T-helper 9 cell (primary cell): ENCODE measurements around the gene TWIST2.

ENCODE experiments used
- DNase-seq: peaks from one replicate; pipeline ENCODE4 v3.0.0-alpha.2; 2020
- total RNA-seq, 2 donors: gene quantifications; one replicate each; lab custom pipeline; 2026; lab: John Stamatoyannopoulos, UW

TWIST2 gene
- total RNA-seq = 0 reads per million in 2 donors

DNA sequence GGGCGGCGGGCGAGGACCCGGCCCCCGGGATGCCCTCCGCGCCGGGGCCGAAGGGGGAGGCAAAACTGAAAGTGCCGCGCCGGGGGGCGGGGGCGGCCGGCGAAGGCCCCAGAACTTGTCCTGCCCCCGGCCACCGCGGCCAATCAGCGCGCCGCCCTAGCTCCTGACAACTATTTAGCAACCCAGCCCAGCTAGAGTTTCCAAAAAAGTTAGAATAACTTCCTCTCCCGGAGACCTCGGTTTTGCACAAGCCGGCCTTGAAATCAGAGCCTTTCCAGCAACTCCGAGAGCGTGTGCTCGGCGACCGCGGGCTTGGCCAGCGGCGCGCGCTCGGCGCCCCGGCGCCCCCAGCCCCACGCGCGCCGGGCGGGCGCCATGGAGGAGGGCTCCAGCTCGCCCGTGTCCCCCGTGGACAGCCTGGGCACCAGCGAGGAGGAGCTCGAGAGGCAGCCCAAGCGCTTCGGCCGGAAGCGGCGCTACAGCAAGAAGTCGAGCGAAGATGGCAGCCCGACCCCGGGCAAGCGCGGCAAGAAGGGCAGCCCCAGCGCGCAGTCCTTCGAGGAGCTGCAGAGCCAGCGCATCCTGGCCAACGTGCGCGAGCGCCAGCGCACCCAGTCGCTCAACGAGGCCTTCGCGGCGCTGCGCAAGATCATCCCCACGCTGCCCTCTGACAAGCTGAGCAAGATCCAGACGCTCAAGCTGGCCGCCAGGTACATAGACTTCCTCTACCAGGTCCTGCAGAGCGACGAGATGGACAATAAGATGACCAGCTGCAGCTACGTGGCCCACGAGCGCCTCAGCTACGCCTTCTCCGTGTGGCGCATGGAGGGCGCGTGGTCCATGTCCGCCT lies at the start of gene TWIST2:
TWIST2 (plus strand) TSS at position 245 of the 850 bp plus-strand sequence; CDS start at position 376, 131 bp downstream.
- DNase-seq = no peak

GRCh38 chr2:238801791-238802190 lies 46.1 kb upstream of the TWIST2 start:
- DNase-seq = no peak

- DNase-seq = no peak
Observed at GRCh38 chr2:238802957-238803356, 44.9 kb upstream of the TWIST2 start.

DNA sequence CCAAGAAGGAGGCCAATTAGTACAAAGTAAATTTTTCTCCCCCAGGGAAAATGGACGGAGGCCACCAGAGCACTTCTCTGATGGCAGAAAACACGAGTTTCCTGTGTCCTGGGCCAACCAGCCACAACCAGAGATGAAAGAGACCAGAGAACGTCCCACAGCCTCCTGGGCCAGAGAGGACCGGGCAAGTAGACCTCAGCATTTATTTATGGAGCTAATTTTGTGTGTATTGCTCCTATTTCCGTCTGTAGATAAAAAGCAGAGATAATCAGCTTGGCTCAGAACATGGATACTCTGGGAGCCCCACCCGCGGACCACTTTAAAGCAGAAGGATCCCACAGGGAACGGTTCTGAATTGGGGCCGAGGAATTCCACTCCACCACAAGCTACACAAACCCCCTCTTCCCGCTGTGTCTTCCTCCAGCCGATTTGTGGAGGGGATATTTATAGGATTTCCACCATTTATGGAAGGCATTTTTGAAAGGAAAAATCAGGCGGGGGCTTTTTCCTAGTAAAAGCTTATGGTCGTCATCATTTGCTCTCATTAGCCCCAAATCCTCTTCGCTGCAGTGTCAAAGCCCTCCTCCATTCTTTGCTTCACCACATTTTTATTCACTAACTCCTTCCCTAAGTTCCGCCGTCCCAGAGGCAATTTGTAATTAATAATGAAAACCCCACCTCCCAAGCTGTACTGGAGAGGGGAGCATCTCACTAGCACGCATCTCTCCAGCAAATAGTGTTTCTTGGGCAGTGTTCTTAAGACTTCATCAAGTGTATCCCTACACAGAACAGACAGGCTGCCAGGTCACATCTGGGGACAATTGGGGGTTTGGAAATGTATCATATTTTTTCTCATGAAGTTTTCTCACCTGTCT lies 43.7 kb upstream of the TWIST2 start:
- DNase-seq = no peak

DNA sequence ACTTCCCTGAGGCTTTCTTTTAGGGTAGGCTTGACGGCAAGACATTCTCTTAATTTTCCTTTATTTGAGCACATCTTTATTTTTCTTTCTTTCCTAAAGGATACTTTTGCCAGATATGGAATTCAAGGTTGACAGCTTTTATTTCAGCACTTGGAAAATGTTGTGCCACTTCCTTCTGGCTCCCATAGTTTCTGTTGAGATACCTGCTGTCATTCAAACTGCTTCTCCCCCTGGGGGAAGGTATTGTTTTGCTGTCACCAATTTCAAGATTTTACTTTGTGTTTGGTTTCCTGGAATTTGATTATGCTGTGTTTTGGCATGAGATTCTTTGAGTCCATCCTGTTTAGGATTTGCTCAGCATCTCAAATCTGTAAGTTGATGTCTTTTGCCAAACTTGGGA lies 39.1 kb upstream of the TWIST2 start:
- DNase-seq = no peak

DNA sequence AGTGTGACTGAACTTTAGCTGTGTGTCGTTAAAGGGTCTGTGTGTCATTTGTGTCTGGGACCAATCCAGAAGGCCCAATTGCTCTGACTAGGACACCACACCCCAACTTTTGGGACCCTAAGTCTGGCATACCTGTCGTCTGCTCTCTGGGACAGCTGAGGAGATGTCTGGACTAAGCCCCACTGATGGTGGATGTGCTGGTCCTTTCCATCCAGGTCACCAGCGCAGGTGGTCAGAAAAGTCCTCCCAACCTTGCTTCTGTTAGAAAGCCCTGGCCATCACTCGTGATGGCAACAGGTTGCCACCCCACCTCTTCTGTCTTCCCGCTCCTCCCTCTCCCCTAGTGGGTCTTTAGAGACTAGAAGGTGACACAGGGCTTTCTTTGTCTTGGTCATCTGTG lies 37.6 kb upstream of the TWIST2 start:
- no peak for DNase-seq

DNA sequence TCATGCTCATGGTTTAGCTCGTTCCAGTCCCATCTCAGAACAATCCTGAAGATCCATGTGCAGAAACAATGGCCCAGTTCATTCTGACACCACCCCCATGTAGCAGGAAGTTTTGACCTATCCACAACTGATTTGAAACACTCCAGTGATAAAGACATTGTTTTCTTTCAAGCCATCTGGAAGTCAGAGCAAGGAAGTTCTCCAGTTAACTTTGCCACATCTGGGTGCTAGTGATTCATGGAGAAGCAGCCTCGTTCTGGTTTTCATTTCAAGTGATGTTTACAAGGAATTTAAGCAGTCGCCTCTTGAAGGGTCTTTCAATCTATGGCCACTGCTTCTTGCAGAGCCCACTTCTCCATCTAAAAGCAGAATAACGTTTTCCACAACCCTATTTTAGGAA lies 36.6 kb upstream of the TWIST2 start:
- no peak for DNase-seq

DNA sequence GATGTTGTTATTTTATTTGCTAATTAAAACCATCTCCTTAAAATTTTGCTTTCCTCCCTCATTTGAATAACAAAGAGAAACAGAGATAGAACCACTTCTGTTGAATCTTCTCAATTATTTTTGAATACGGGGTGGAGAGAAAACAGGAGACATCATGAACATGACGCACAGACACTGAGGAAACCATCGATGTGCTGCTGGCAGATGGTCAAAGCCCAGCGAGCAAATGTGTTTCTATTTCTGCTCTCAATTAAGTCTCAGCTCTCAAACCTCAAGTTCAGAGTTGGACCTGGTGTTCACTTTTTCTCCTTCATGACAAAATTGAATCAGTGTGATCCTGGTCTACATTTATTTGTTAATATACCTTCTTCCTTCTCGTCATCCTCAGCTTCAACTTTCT lies 36.1 kb upstream of the TWIST2 start:
- no peak for DNase-seq

DNA sequence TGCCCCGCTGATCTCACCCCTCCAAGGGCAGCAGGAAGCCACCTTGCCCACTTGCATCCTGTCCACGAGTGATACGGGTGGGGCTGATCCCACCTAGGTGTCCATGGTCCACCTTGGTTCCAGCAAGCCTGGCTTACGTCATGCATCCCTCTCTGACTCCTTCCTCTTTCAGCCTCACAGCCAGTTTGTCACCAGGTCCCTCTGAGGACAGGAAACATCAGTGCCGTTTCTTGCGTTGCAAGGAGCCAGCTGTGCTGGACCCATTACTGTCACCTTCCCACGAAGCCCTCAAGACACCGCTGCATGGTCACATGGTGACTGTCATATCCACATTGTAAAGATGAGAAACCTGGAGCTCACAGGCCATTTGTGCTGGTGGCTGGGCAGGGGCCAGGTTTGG lies 34.8 kb upstream of the TWIST2 start:
- DNase-seq = no peak

DNA sequence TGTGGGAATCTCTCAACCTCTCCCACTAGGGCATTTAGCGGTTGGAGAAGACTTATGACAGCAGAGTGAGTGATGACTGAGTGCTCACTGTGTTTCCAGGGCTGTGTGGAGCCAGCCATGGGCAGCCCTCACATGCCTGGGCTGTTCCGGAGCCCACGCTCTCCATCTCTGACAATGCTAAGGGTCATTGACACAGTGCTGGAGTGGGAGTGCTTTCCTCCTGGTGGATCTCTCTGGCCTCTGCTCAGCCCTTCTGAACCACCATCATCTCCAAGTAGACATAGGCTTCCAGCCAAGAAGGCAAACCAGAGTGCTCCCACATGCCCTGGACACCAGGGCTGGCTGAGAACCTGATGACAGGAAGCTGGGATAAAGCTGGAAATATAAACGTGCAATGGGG lies 33.1 kb upstream of the TWIST2 start:
- DNase-seq = no peak

DNA sequence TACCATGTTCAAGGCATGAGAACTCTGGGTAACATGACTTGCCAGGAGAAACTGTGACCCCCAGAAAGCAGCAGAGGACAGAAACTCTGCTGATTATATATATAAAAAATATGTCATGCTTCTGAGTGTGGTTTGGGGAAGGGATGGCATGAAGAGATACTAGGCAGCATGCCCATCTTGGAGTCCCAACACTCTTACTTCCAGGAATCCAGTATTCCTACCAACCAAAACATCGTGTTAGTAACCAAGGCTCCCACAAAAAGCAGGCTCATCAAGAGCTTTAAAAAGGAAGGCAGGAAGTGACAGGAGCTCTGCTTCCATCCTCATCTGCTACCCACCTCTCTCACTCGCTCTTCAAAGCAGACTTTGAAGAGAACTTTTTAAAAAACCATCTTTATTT lies 31.6 kb upstream of the TWIST2 start:
- DNase-seq = no peak

GRCh38 chr2:238817382-238817781 lies 30.5 kb upstream of the TWIST2 start:
- DNase-seq = no peak

DNA sequence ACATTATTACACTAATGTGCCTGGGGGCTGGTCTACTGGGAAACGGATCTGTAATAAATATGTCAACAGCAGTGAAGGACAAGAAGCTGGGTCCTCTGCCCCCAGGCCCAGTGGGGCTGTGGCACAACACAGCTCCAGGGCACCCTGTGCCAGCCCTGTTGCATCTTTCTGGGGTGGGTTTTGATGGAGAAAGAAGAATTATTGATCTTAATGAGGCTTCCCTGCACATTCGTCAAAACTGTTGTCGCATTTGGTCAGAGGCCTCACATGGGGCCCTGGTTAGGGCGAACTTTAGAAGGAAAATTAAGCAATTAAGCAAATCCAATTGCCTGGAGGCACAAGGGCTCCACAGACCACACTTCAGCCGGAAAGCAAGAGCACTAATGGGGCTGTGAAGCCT lies 30.0 kb upstream of the TWIST2 start:
- DNase-seq = no peak

DNA sequence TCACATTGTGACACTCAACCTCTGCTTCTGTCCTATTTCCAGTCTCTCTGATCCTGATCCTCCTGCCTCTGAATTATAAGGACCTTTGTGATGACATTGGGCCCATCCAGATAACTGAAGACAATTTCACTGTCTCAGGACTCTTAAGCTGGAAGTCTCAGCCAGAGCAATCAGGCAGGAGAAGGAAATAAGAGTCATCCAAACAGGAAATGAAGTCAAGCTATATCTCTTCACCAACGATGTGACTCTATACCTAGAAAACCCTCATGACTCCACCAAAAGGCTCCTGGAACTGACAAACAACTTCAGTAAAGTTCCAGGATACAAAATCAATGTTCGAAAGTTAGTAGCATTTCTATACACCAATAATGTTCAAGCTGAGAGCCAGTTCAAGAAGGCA lies 29.3 kb upstream of the TWIST2 start:
- DNase-seq = no peak

GRCh38 chr2:238820197-238820596 lies 27.7 kb upstream of the TWIST2 start:
- no peak for DNase-seq

- DNase-seq = no peak
Observed at GRCh38 chr2:238820916-238821315, 27.0 kb upstream of the TWIST2 start.

DNA sequence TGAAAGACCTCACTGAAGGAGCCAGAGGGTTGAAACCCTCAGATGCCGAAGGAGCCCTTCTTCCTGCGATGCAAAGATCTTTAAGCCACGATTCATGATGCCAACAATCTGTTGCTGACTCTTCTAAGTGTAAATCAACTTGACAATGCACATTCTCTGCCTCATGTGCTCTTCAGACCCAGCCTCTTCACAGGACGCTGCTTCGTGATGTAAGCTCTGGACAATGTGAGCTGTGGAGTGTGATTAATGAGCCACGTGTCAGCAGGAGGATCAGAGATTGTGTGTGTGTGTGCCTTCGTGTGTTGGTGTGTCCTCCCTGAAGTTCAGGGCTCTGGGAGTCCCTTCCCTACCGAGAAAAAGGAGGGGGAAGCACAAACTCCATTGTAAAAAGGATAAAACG lies 26.5 kb upstream of the TWIST2 start:
- no peak for DNase-seq

DNA sequence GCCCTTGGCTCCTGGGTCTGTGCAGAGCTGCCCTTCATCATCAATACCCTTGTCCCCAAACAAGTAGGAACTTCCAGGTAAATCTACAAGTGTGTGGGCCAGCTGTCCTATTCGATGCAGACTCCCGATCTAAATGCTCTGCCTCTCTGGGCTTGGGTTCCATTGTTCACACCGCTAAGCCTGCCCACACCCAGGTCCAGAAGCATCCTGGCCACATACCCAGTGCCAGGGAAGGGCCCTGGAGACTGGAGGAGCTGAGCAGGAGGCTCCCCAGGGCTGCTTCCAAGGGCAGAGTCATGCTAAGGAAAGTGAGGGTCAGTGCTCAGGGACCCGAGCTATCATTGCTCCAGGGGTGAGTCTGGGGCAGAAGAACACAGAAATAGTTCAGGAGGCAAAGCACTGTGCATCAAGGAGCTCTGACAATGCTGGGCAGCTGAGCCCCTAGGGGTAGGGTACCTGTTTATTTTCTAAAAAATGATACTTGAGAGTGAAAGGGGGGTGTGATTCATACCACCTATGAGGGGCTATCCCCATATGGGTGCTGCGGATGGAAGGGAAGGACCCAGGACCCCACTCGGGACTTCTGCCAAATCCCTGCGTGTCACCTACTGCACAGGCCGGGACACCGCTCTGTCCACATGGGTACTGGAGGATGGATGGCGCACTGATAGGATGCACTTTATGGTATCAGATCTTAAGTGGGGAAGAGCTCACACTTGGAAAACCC lies 25.8 kb upstream of the TWIST2 start:
- DNase-seq = no peak

DNA sequence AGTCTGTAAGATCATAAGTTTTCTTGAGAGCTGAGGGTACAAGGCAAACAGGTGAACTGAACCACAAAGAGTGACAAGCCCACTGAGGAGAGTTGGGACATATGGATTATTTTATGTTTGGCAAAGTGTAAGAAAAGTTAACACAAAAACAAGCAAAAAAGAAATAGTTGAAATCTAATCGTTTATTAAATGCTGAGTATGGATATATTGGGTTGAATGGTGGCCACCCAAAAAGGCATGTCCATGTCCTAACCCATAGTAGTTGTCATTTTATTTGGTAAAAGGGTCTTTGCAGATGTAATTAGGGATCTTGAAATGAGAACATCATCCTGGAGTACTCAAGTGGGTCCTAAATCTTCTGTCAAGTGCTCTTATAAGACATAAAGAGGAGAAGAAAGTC lies 24.9 kb upstream of the TWIST2 start:
- no peak for DNase-seq

- no peak for DNase-seq
Observed at GRCh38 chr2:238831177-238831576, 16.7 kb upstream of the TWIST2 start.

DNA sequence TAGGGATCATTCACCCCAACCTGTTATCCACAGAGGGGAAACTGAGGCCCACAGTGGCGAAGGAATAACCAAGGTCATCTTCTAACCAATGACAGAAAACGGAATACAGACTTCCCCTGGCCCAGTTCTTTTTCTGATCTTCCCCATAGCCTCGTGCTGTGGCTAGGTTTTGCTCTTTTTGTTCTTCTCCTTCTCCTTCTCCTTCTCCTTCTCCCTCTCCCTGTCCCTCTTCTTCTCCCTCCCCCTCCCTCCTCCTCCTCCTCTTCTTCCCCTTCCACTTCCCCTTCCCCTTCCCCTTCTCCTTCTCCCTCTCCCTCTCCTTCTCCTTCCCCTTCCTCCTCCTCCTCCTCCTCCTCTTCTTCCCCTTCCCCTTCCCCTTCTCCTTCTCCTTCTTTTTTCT lies 12.9 kb upstream of the TWIST2 start:
- no peak for DNase-seq

- no peak for DNase-seq
Observed at GRCh38 chr2:238835726-238836301, 12.1 kb upstream of the TWIST2 start.

- no peak for DNase-seq
Observed at GRCh38 chr2:238838786-238839327, 9.0 kb upstream of the TWIST2 start.
